GM12892 (cell line): ENCODE results near the gene ITGA8.

Experiments
- POLR2A ChIP-seq: IDR thresholded peaks from 2 replicates; pipeline ENCODE4 v1.6.1; 2011; ENCODE audit warnings: low read depth, low read length, control low read depth
- TAF1 ChIP-seq: IDR thresholded peaks from 2 replicates; pipeline ENCODE4 v1.6.1; 2011; ENCODE audit warnings: low read depth, mild to moderate bottlenecking, control low read depth, low read length, borderline replicate concordance

GRCh38 chr10:15562578-15562977, 157.1 kb downstream of the ITGA8 start:
- TF ChIP-seq TAF1, result no peak
- TF ChIP-seq POLR2A, result no peak
